Uterus (tissue), 4 donors: ENCODE results near the gene PITPNM2. TPM values are rescaled to one million over a fixed set of nuclear protein-coding genes. Genes with fewer than 3 reads are reported as not detected.

Experiments
- DNase-seq, 2 donors: peaks; one replicate each; pipeline ENCODE4 v3.0.0-alpha.2; 2019 to 2020
- H3K27ac ChIP-seq, 2 donors: fragments of 200-600 bp; sonication (generic); 1 replicate in 1 of 2; 2 replicates in 1 of 2; pipeline ENCODE4 v1.5.1; 2016 to 2018
- H3K27me3 ChIP-seq, 2 donors: fragments of 200-600 bp; sonication (generic); one replicate each; pipeline ENCODE4 v1.5.1; 2018 to 2019; ENCODE audit warnings: control low read depth in 1 of 2
- H3K36me3 ChIP-seq, 2 donors: fragments of 200-600 bp; sonication (generic); one replicate each; pipeline ENCODE4 v1.5.1; 2019; ENCODE audit warnings: control low read depth in 1 of 2
- H3K4me1 ChIP-seq, 2 donors: fragments of 200-600 bp; sonication (generic); one replicate each; pipeline ENCODE4 v1.5.1; 2018 to 2019; ENCODE audit warnings: control low read depth in 1 of 2
- H3K4me3 ChIP-seq, 2 donors: fragments of 200-600 bp; sonication (generic); 1 replicate in 1 of 2; 2 replicates in 1 of 2; pipeline ENCODE4 v1.5.1; 2018 to 2019; ENCODE audit warnings: mild to moderate bottlenecking in 1 of 2
- H3K9me3 ChIP-seq, 2 donors: fragments of 200-600 bp; sonication (generic); one replicate each; pipeline ENCODE4 v1.5.1; 2019; ENCODE audit warnings: control low read depth in 1 of 2
- POLR2A ChIP-seq, 2 donors: fragments of 450-650 bp; IDR thresholded peaks; one replicate each; pipeline ENCODE4 v1.6.1; 2016; ENCODE audit warnings: antibody characterized with exemption in 2 of 2, mild to moderate bottlenecking in 1 of 2, moderate library complexity in 1 of 2
- intact Hi-C: fragments of 100-400 bp; cut with DNase I; formaldehyde crosslinking; loops from one replicate; pipeline ENCODE4 v1.15.1; 2023; ENCODE audit warnings: low total_unique reads
- total RNA-seq, 4 donors: library from RNA; depleted of rRNA in 3 of 4; stranded (reverse); fragments of >200 nt in 3 of 4; gene quantifications; one replicate each; pipeline versions ENCODE4 v1.1.0 to v1.2.4, GENCODE V29; 2014 to 2023
- TF ChIP-seq, protein P1 (sequence below), 4 experiments: fragments of 200-600 bp in 2 of 4; fragments of 450-650 bp in 2 of 4; sonication (generic) in 2 of 4; IDR thresholded peaks; one replicate each; pipeline ENCODE4 v1.5.1; 2016 to 2019; ENCODE audit warnings: antibody characterized with exemption in 4 of 4, mild to moderate bottlenecking in 2 of 4, moderate library complexity in 1 of 4
- donor health status: DM: yes; HTN: yes; CAD: no.

The PITPNM2 gene
- total RNA-seq, 4 donors from 2014 or later: 0.59 to 35.1 (median 4.2) TPM

DNA sequence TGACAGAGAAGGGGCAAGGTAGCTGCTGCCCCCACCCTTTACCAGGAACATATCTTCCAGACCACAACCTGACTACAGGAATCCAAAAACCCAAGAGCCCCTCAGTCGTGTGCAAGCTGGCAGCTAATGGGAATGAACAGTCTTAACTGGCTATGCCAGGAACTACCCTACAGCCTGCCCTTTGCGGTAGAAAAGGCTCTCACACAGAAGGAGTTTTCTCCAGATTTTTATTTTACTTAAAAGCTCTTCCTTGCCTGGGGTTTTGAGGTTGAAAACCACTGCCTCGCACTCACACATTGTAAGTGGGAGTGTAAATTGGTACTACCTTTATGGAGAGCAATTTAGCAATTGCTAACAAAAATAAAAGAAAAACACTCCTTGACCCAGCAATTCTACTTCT, 28.3 kb downstream of the PITPNM2 start:
- intact Hi-C loops: no loop called here
- Histone ChIP-seq H3K36me3 (no peaks in the 10 kb centered on the region), H3K27me3 (no peaks in the 10 kb centered on the region), H3K9me3 (no peaks in the 10 kb centered on the region), H3K4me3 (no peak overlapping the region), H3K4me1 (no peaks in the 10 kb centered on the region), H3K27ac (no peak overlapping the region)
- no peak for DNase-seq
- TF ChIP-seq, protein P1, sequence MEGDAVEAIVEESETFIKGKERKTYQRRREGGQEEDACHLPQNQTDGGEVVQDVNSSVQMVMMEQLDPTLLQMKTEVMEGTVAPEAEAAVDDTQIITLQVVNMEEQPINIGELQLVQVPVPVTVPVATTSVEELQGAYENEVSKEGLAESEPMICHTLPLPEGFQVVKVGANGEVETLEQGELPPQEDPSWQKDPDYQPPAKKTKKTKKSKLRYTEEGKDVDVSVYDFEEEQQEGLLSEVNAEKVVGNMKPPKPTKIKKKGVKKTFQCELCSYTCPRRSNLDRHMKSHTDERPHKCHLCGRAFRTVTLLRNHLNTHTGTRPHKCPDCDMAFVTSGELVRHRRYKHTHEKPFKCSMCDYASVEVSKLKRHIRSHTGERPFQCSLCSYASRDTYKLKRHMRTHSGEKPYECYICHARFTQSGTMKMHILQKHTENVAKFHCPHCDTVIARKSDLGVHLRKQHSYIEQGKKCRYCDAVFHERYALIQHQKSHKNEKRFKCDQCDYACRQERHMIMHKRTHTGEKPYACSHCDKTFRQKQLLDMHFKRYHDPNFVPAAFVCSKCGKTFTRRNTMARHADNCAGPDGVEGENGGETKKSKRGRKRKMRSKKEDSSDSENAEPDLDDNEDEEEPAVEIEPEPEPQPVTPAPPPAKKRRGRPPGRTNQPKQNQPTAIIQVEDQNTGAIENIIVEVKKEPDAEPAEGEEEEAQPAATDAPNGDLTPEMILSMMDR (IDR thresholded peaks at IDR 0.05): no peak
- no peak for TF ChIP-seq POLR2A (IDR thresholded peaks at IDR 0.05)

DNA sequence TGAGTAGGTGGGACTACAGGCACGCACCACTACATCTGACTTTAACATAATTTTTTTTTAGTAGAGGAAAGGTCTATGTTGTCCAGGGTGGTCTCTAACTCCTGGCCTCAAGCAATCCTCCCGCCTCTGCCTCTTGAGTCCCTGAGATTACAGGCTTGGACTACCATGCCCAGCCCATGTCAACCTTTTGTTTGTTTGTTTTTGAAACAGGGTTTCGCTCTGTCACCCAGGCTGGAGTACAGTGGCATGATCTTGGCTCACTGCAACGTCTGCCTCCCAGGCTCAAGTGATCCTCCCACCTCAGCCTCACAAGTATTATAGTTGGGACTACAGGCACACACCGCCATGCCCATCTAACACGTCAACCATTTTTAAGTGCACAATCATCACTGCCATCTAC, 29.2 kb downstream of the PITPNM2 start:
- H3K27me3 ChIP-seq: no peaks in the 10 kb centered on the region
- TF ChIP-seq, protein P1 (IDR thresholded peaks at IDR 0.05): no peak
- TF ChIP-seq POLR2A (IDR thresholded peaks at IDR 0.05): no peak
- no peak overlapping the region for H3K27ac ChIP-seq
- DNase-seq: no peak
- no peak overlapping the region for H3K4me3 ChIP-seq
- intact Hi-C loops: no loop called here
- no peaks in the 10 kb centered on the region for H3K9me3 ChIP-seq
- H3K36me3 ChIP-seq: no peaks in the 10 kb centered on the region
- no peaks in the 10 kb centered on the region for H3K4me1 ChIP-seq

DNA sequence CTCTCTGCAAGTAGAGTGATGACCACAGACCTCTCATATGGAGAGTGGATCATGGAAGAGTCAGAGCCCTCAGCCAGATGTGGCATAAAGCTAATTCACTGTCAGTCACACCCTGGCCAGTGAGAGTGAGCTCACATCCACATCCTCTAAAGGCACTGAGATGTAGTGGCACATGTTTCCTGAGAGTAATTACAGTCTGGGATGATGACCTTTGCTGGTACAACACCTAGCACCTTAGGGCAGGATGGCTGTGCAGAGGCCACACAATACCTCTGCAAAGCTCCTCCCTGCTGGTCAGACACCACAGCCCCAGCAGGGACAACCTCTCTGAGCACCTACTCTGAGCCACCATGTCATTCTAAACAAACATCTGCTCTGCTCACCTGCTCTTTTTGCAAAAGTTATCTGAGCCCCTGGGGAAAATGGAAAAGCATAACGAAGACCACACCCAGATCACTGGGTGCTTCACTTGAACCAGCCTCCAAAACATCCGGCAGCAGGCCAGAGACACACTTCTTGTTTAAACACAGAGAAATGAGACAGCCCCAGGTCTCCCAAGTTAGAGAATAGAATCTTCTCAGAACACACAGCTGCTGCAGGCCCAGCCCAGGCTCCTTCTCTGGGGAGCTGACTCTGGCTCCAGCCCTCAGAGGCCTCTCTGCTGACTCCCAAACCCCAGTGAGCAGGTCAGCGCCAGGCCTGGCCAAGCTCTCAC, 30.3 kb downstream of the PITPNM2 start:
- no peak overlapping the region for H3K4me3 ChIP-seq
- no peaks in the 10 kb centered on the region for H3K36me3 ChIP-seq
- H3K9me3 ChIP-seq: no peaks in the 10 kb centered on the region
- H3K27ac ChIP-seq: no peak overlapping the region
- no peaks in the 10 kb centered on the region for H3K27me3 ChIP-seq
- no peak for DNase-seq
- TF ChIP-seq, protein P1 (IDR thresholded peaks at IDR 0.05): no peak
- no peak for TF ChIP-seq POLR2A (IDR thresholded peaks at IDR 0.05)
- H3K4me1 ChIP-seq: no peaks in the 10 kb centered on the region
- intact Hi-C loops: no loop called here

GRCh38 chr12:123119808-123120207, 31.1 kb downstream of the PITPNM2 start:
- H3K9me3 ChIP-seq: no peaks in the 10 kb centered on the region
- H3K4me1 ChIP-seq: peaks cover 4 to 7% of the 10 kb centered on the region in 2 donors
- TF ChIP-seq, protein P1 (IDR thresholded peaks at IDR 0.05): no peak
- TF ChIP-seq POLR2A (IDR thresholded peaks at IDR 0.05): no peak
- H3K36me3 ChIP-seq: no peaks in the 10 kb centered on the region
- no peaks in the 10 kb centered on the region for H3K27me3 ChIP-seq
- no peak for DNase-seq
- H3K27ac ChIP-seq: no peak overlapping the region
- intact Hi-C loops: no loop called here
- H3K4me3 ChIP-seq: no peak overlapping the region

GRCh38 chr12:123118497-123118896, 32.4 kb downstream of the PITPNM2 start:
- H3K36me3 ChIP-seq: no peaks in the 10 kb centered on the region
- H3K4me1 ChIP-seq: peaks cover 9 to 13% of the 10 kb centered on the region in 2 donors
- no peaks in the 10 kb centered on the region for H3K27me3 ChIP-seq
- H3K4me3 ChIP-seq: no peak overlapping the region
- intact Hi-C loops: no loop called here
- H3K9me3 ChIP-seq: no peaks in the 10 kb centered on the region
- DNase-seq: no peak
- TF ChIP-seq, protein P1 (IDR thresholded peaks at IDR 0.05): no peak
- no peak for TF ChIP-seq POLR2A (IDR thresholded peaks at IDR 0.05)
- peak overlapping the region; percentile 1 to 36 for H3K27ac ChIP-seq
